H1 (cell line): Measurements from ENCODE around the gene CRYGS. TPM values are rescaled to one million over a fixed set of nuclear protein-coding genes. Genes with fewer than 3 reads are reported as not detected.

ENCODE experiments used
- CBX5 ChIP-seq: fragments of 300-800, 300-1000 bp; sonication (generic); IDR thresholded peaks from 2 replicates; pipeline ENCODE4 v1.7.1; 2016; ENCODE audit warnings: antibody characterized with exemption, low read length, low read depth
- CTBP2 ChIP-seq: IDR thresholded peaks from 2 replicates; pipeline ENCODE4 v1.7.0; 2011; ENCODE audit warnings: borderline replicate concordance, mild to moderate bottlenecking, moderate library complexity, mixed read lengths, low read length; ENCODE audit not compliant: insufficient read depth, insufficient read length
- KDM5A ChIP-seq: fragments of 200-600 bp; IDR thresholded peaks from 2 replicates; pipeline ENCODE4 v1.7.1; 2012; ENCODE audit warnings: mild to moderate bottlenecking, low read length, inconsistent platforms, mixed read lengths
- RNF2 ChIP-seq: fragments of 200-900, 300-1000 bp; sonication (generic); IDR thresholded peaks from 2 replicates; pipeline ENCODE4 v1.7.1; 2016; ENCODE audit warnings: borderline replicate concordance, low read depth, mild to moderate bottlenecking, antibody characterized with exemption, low read length; ENCODE audit not compliant: poor library complexity, severe bottlenecking; ENCODE audit errors: missing control alignments
- polyA plus RNA-seq, 7 experiments: library from polyadenylated mRNA; depleted of rRNA in 3 of 7; stranded (reverse) in 5 of 7; unstranded in 2 of 7; fragments of >200 nt in 5 of 7; fragments of 200-250 nt in 2 of 7; gene quantifications; 1 replicate in 5 of 7; 2 replicates in 1 of 7; 4 replicates in 1 of 7; pipeline versions ENCODE4 v1.2.1 to v1.2.3, GENCODE V29; 2011 to 2013; ENCODE audit warnings: missing spikeins in 2 of 7, mixed read lengths in 2 of 7
- total RNA-seq: library from RNA; stranded (reverse); fragmentation: NEBNext Ultra II Directional; extraction: Animal tissue kit (Norgen Biotek cat#: 25700); gene quantifications from 2 replicates; pipeline ENCODE4 v1.2.1, GENCODE V29; 2021
- TF ChIP-seq, protein P1 (sequence below): IDR thresholded peaks from 2 replicates; pipeline ENCODE4 v1.6.1; 2011; ENCODE audit warnings: low read length, improper control_type of control experiment

Gene CRYGS
- total and polyA plus RNA-seq, 2 of the 8 experiments (the other 6 are each of a cell fraction or from before 2014, with no cell fraction given), result 1.5 to 1.8 TPM

DNA sequence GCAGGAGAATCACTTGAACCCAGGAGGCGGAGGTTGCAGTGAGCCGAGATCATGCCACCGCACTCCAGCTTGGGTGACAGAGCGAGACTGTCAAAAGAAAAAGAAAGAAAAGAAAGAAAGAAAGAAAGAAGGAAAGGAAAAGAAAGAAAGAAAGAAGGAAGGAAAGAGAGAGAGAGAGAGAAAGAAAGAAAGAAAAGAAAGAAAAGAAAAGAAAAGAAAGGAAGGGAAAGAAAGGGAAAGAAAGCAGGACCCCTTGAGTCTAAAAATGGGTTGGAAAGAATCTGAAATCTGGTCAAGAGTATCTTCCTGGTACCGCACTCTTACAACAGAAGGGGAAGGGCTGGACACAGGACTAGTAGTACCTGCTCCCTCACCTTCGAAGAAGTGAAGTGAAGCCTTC, 19.6 kb downstream of the CRYGS start (continued):
- TF ChIP-seq CTBP2, result no peak
- TF ChIP-seq, protein P1, sequence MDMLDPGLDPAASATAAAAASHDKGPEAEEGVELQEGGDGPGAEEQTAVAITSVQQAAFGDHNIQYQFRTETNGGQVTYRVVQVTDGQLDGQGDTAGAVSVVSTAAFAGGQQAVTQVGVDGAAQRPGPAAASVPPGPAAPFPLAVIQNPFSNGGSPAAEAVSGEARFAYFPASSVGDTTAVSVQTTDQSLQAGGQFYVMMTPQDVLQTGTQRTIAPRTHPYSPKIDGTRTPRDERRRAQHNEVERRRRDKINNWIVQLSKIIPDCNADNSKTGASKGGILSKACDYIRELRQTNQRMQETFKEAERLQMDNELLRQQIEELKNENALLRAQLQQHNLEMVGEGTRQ, result no peak
- TF ChIP-seq CBX5, result no peak
- no peak for TF ChIP-seq RNF2
- TF ChIP-seq KDM5A, result no peak
